Endothelial cell (in vitro differentiated cells): ENCODE results near the gene RABL6. TPM values are rescaled to one million over a fixed set of nuclear protein-coding genes. Genes with fewer than 3 reads are reported as not detected.

ENCODE experiments used
- DNase-seq: peaks from one replicate; pipeline ENCODE4 v3.0.0; 2021; ENCODE audit warnings: low spot score
- H3K27ac Mint-ChIP-seq: one replicate; pipeline ENCODE4 v1.8.0; 2021; ENCODE audit warnings: mixed read lengths, inconsistent platforms; ENCODE audit not compliant: unreplicated experiment
- H3K27me3 Mint-ChIP-seq: one replicate; pipeline ENCODE4 v1.8.0; 2021; ENCODE audit warnings: mild to moderate bottlenecking, moderate library complexity, mixed read lengths, inconsistent platforms; ENCODE audit not compliant: unreplicated experiment
- H3K36me3 Mint-ChIP-seq: one replicate; pipeline ENCODE4 v1.8.0; 2021; ENCODE audit warnings: mild to moderate bottlenecking, low read depth, mixed read lengths, inconsistent platforms; ENCODE audit not compliant: unreplicated experiment
- H3K4me1 Mint-ChIP-seq: one replicate; pipeline ENCODE4 v1.8.0; 2021; ENCODE audit warnings: mild to moderate bottlenecking, mixed read lengths, inconsistent platforms; ENCODE audit not compliant: unreplicated experiment
- H3K4me3 Mint-ChIP-seq: one replicate; pipeline ENCODE4 v1.8.0; 2021; ENCODE audit warnings: mild to moderate bottlenecking, mixed read lengths, inconsistent platforms; ENCODE audit not compliant: unreplicated experiment
- H3K9me3 Mint-ChIP-seq: one replicate; pipeline ENCODE4 v1.8.0; 2021; ENCODE audit warnings: mixed read lengths, inconsistent platforms; ENCODE audit not compliant: unreplicated experiment
- microRNA-seq: library from miRNA; unstranded; fragments of <30 nt; microRNA quantifications from one replicate; pipeline ENCODE4, GENCODE V29; 2020; ENCODE audit not compliant: unreplicated experiment
- total RNA-seq: library from RNA; stranded (reverse); fragmentation: NEBNext Ultra II Directional; extraction: Animal tissue kit (Norgen Biotek cat#: 25700); gene quantifications from one replicate; pipeline ENCODE4 v1.2.1, GENCODE V29; 2021; ENCODE audit not compliant: unreplicated experiment
- TF ChIP-seq, protein P1 (sequence below): fragments of 200-600 bp; sonication (generic); IDR thresholded peaks from one replicate; pipeline ENCODE4 v1.5.0; 2021; ENCODE audit warnings: antibody characterized with exemption; ENCODE audit not compliant: unreplicated experiment

RABL6 gene
- total RNA-seq, 1 donor from 2014 or later, result 88.4 TPM

DNA sequence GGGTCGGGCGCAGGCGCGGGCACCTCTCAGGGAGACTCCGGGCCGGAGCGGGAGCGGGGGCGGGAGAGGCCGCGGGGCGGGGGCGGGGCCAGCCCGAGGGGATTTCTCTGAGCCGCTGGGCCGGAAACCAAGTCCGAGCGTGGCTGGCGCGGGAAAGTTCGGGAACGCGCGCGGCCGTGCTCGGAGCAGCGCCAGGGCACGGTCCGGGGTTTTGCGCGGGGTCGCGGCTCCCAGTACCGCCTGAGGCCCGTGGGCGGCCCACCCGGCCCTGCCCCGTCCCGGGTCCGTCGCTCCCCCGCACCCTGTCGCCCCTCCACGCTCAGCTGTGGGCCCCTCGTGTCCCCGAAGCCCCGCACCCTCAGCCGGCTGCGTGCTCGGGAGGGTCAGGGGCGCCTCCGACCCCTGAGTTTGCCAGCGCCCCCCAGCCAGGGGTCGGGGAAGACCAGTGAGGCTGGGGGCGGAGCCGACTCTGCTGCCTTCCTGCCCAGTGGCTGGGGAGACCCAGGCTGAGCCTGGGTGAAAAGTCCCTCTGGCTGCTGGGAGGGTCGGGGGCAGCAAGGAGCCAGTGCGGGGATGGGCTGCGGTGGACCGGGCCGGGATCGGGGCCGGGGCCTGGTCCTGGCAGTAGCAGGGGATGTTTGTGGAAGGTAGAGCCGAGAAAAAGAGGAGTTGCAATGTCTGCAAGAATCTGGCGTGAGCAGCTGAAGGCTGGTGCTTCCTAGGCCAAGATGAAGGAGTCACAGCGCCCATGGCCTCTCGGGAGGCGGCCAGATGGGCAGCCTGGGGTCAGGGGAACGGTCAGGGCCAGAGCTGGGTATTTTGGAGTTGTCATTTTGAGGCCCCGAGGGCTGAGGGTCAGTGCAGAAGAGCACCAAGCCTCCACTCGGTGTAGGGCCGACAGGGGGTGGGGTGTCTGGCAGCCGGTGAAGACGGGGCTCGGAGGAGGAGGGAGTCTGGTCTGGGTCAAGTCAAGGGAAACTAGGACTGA, 79.2 kb downstream of the RABL6 start:
- Mint-ChIP-seq H3K4me3 (peak overlapping the region; percentile 90), H3K9me3 (no peaks in the 10 kb centered on the region), H3K27me3 (peaks cover 8% of the 10 kb centered on the region), H3K4me1 (peaks cover 6% of the 10 kb centered on the region), H3K36me3 (peaks cover 3% of the 10 kb centered on the region), H3K27ac (no peak overlapping the region)
- peak; percentile 59 for DNase-seq
- TF ChIP-seq, protein P1, sequence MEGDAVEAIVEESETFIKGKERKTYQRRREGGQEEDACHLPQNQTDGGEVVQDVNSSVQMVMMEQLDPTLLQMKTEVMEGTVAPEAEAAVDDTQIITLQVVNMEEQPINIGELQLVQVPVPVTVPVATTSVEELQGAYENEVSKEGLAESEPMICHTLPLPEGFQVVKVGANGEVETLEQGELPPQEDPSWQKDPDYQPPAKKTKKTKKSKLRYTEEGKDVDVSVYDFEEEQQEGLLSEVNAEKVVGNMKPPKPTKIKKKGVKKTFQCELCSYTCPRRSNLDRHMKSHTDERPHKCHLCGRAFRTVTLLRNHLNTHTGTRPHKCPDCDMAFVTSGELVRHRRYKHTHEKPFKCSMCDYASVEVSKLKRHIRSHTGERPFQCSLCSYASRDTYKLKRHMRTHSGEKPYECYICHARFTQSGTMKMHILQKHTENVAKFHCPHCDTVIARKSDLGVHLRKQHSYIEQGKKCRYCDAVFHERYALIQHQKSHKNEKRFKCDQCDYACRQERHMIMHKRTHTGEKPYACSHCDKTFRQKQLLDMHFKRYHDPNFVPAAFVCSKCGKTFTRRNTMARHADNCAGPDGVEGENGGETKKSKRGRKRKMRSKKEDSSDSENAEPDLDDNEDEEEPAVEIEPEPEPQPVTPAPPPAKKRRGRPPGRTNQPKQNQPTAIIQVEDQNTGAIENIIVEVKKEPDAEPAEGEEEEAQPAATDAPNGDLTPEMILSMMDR, result no peak

DNA sequence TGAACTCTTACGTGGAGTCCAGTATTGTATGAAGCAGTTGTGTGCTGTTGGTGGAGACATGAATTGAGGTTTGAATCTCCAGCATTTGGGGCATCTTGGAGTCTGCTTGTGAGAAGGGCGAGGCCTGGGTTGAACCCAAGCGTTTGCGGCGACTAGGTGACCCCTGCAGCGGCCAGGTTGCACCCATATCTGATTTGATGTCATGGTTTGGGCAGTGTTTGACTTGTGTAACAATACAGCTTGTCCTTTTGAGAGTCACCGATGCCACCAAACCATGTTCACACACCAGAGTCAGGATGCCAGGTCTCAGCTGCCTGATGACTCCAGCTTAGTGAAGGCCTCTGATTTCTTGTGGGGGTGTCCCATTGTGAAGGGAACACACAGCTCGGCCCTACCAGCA, 80.7 kb downstream of the RABL6 start:
- H3K27ac Mint-ChIP-seq, result no peak overlapping the region
- TF ChIP-seq, protein P1, result no peak
- H3K4me1 Mint-ChIP-seq, result peaks cover 6% of the 10 kb centered on the region
- H3K36me3 Mint-ChIP-seq, result peaks cover 3% of the 10 kb centered on the region
- DNase-seq, result no peak
- no peaks in the 10 kb centered on the region for H3K9me3 Mint-ChIP-seq
- peaks cover 8% of the 10 kb centered on the region for H3K27me3 Mint-ChIP-seq
- no peak overlapping the region for H3K4me3 Mint-ChIP-seq

DNA sequence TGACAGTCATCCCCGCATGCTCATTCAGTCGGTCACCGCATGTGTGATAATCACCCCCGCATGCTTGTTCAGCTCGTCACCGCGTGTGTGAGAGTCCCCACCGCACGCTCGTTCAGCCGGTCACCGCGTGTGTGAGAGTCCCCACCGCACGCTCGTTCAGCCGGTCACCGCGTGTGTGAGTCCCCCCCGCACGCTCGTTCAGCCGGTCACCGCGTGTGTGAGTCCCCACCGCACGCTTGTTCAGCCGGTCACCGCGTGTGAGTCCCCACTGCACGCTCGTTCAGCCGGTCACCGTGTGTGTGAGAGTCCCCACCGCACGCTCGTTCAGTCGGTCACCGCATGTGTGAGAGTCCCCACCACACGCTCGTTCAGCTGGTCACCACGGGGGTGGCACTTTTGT, 82.1 kb downstream of the RABL6 start:
- Mint-ChIP-seq H3K36me3 (peaks cover 10% of the 10 kb centered on the region), H3K27ac (no peak overlapping the region), H3K4me1 (peaks cover 6% of the 10 kb centered on the region), H3K4me3 (no peak overlapping the region), H3K9me3 (no peaks in the 10 kb centered on the region), H3K27me3 (peaks cover 8% of the 10 kb centered on the region)
- TF ChIP-seq, protein P1, result no peak
- DNase-seq, result no peak

DNA sequence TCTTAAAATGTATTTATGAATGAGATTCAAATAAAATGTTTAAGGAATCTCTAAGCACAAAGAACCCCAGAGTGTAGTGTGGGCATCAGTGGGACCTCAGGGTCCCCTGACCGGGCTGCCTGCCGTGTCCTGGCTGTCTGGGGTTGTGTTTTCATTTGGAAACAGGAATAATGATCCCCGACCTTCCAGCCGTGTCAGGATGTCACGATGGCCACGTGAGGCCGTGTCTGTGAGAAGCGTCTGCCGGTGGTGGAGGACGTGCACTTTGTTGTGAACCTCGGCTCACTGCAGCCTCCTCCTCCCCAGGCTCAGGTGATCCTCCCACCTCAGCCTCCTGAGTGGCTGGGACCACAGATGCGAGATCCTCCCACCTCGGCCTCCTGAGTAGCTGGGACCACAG, 82.9 kb downstream of the RABL6 start:
- Mint-ChIP-seq H3K36me3 (peaks cover 11% of the 10 kb centered on the region), H3K9me3 (no peaks in the 10 kb centered on the region), H3K27me3 (peaks cover 8% of the 10 kb centered on the region), H3K27ac (no peak overlapping the region), H3K4me3 (no peak overlapping the region), H3K4me1 (peaks cover 6% of the 10 kb centered on the region)
- DNase-seq, result no peak
- TF ChIP-seq, protein P1, result no peak

Small RNA genes within 50 kb of the gene (microRNA-seq; reads per million reads assigned to microRNA genes)
- gene MIR4292, result not detected
- gene MIR4479, result 3.5 reads per million, percentile 41 among the genes with 10 or more reads in this experiment

Other genes with a start within 250 kb of the RABL6 start
- gene EGFL7, start 145.0 kb upstream of the RABL6 start, total RNA-seq, result 945 TPM
- gene AGPAT2, start 120.5 kb upstream of the RABL6 start, total RNA-seq, result 38.9 TPM
- 293 TPM for gene DIPK1B, start 95.4 kb upstream of the RABL6 start, total RNA-seq
- not detected for gene LCN10, start 65.0 kb upstream of the RABL6 start, total RNA-seq
- not detected for gene LCN6, start 59.4 kb upstream of the RABL6 start, total RNA-seq
- gene LCN8, start 49.7 kb upstream of the RABL6 start, total RNA-seq, result not detected
- 0.49 TPM for gene LCN15, start 43.4 kb upstream of the RABL6 start, total RNA-seq
- 73.0 TPM for gene TMEM141, start 16.6 kb upstream of the RABL6 start, total RNA-seq
- 1.2 TPM for gene CCDC183, start 11.6 kb upstream of the RABL6 start, total RNA-seq
- 0.80 TPM for gene AJM1, start 34.5 kb downstream of the RABL6 start, total RNA-seq
- 134 TPM for gene PHPT1, start 41.5 kb downstream of the RABL6 start, total RNA-seq
- 10.0 TPM for gene MAMDC4, start 44.4 kb downstream of the RABL6 start, total RNA-seq
- gene EDF1, start 58.4 kb downstream of the RABL6 start, total RNA-seq, result 286 TPM
- gene TRAF2, start 78.6 kb downstream of the RABL6 start, total RNA-seq, result 21.7 TPM
- 100.0 TPM for gene FBXW5, start 136.8 kb downstream of the RABL6 start, total RNA-seq
- 1.1 TPM for gene C8G, start 137.3 kb downstream of the RABL6 start, total RNA-seq
- gene LCN12, start 144.3 kb downstream of the RABL6 start, total RNA-seq, result 1.5 TPM
- gene PTGDS, start 169.6 kb downstream of the RABL6 start, total RNA-seq, result not detected
- gene LCNL1, start 175.0 kb downstream of the RABL6 start, total RNA-seq, result not detected
- 8.3 TPM for gene PAXX, start 184.5 kb downstream of the RABL6 start, total RNA-seq
- gene CLIC3, start 188.6 kb downstream of the RABL6 start, total RNA-seq, result not detected
- 2.1 TPM for gene ABCA2, start 220.3 kb downstream of the RABL6 start, total RNA-seq
- not detected for gene FUT7, start 224.1 kb downstream of the RABL6 start, total RNA-seq
- 116 TPM for gene NPDC1, start 238.2 kb downstream of the RABL6 start, total RNA-seq
- 55.6 TPM for gene ENTPD2, start 246.1 kb downstream of the RABL6 start, total RNA-seq